Upper lobe of left lung (tissue), 6 donors: ENCODE measurements around the gene CTCF. TPM values are rescaled to one million over a fixed set of nuclear protein-coding genes. Genes with fewer than 3 reads are reported as not detected.

Experiments
- ATAC-seq, 2 donors: fragments of 200-7000 bp; cut with Tn5 transposase; one replicate each; pipeline ENCODE4 v1.9.1; 2022; ENCODE audit warnings: mild to moderate bottlenecking in 2 of 2, moderate library complexity in 2 of 2; ENCODE audit not compliant: low FRiP score in 2 of 2
- DNase-seq, 2 donors: peaks; one replicate each; pipeline ENCODE4 v3.0.0-alpha.2; 2019 to 2020
- H3K27ac ChIP-seq, 4 donors: fragments of 200-600 bp; sonication (generic); one replicate each; pipeline ENCODE4 v1.5.1; 2016 to 2019
- H3K27me3 ChIP-seq, 4 donors: fragments of 200-600 bp; sonication (generic); one replicate each; pipeline ENCODE4 v1.5.1; 2017 to 2019
- H3K36me3 ChIP-seq, 4 donors: fragments of 200-600 bp; sonication (generic); one replicate each; pipeline ENCODE4 v1.5.1; 2016 to 2019
- H3K4me1 ChIP-seq, 4 donors: fragments of 200-600 bp; sonication (generic); one replicate each; pipeline ENCODE4 v1.5.1; 2018 to 2019
- H3K4me3 ChIP-seq, 4 donors: fragments of 200-600 bp; sonication (generic); one replicate each; pipeline ENCODE4 v1.5.1; 2017 to 2019; ENCODE audit warnings: mild to moderate bottlenecking in 2 of 4, moderate library complexity in 1 of 4
- H3K9me3 ChIP-seq, 4 donors: fragments of 200-600 bp; sonication (generic); one replicate each; pipeline ENCODE4 v1.5.1; 2018 to 2019
- EP300 ChIP-seq, 4 donors: sonication (generic); formaldehyde crosslinking; IDR thresholded peaks; one replicate each; pipeline ENCODE4 v1.5.1; 2017; ENCODE audit warnings: antibody characterized with exemption in 4 of 4, control low read depth in 2 of 4
- POLR2A ChIP-seq, 4 donors: fragments of 450-650 bp; IDR thresholded peaks; one replicate each; pipeline ENCODE4 v1.5.1; 2016 to 2017; ENCODE audit warnings: antibody characterized with exemption in 4 of 4, mild to moderate bottlenecking in 2 of 4
- POLR2AphosphoS5 ChIP-seq, 2 donors: sonication (generic); formaldehyde crosslinking; IDR thresholded peaks; one replicate each; pipeline ENCODE4 v1.5.1; 2017; ENCODE audit warnings: antibody characterized with exemption in 2 of 2
- WGBS, 2 donors: methylation state at CpG; one replicate each; pipeline ENCODE4 v1.1.5; 2017 to 2018; 5-methylcytosine and 5-hydroxymethylcytosine counted together
- total RNA-seq, 6 donors: library from RNA; depleted of rRNA in 4 of 6; stranded (reverse); fragments of >200 nt in 4 of 6; gene quantifications; one replicate each; pipeline versions ENCODE4 v1.1.0 to v1.2.1, GENCODE V29; 2016 to 2021
- TF ChIP-seq, protein P1 (sequence below), 6 experiments: fragments of 450-650 bp in 4 of 6; fragments of 200-600 bp in 2 of 6; sonication (generic) in 2 of 6; IDR thresholded peaks; one replicate each; pipeline ENCODE4 v1.5.1; 2016 to 2019; ENCODE audit warnings: antibody characterized with exemption in 6 of 6
- donor health status: DM: no; HTN: no; CAD: no; lungs with moderate emphysema.
- donor health status: DM: no; HTN: yes; CAD: no; lungs with severe emphysema.

CTCF gene
- total RNA-seq, 6 donors from 2014 or later = 29.7 to 42.6 (median 34.2) TPM

DNA sequence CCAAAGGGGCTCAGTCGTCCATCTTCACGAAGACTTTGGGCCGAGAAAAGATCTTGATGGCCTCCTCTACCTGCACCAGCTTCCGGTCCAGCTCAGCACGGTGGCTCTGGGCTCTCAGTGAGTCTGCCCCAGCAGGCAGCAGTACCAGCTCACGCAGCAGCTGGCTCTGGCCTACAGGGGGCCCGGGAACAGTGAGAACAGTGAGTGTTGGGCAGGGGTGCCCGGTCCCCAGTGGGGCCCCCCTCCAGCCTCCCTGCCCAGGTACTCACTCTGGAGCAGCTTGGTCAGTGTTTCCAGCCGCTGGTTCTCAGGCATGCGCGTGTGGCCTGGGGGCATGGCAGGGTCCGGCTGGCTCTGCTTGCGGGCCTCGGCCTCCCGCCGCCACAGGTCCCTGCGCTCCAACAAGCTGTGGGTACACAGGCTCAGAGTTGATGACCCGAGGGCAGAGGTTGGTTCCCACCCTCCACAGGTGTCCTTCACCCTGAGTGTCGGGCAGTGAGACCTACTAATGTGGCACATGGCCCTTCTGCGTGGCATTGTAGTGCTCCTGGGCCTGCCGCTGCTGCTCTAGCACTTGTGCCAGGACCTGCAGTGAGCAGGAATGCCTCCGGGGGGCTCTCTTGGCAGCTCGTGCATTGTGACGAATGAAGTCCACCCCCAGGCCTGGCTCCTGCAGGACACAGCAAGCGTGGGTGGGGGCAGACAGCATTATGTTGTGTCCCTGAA is 101.0 kb downstream of the CTCF start:
- DNase-seq (peak in 1 of 2 donors; percentile 80), ATAC-seq (no peak)
- Histone ChIP-seq H3K27me3 (no peaks in the 10 kb centered on the region), H3K4me1 (peaks cover 41 to 56% (median 43%) of the 10 kb centered on the region in 4 donors), H3K9me3 (no peaks in the 10 kb centered on the region), H3K36me3 (peaks cover 0 to 21% (median 11%) of the 10 kb centered on the region in 4 donors), H3K4me3 (no peak overlapping the region), H3K27ac (no peak overlapping the region)
- 87 to 93% methylated on average over 19 to 25 of the region's 25 CpGs for WGBS, 2 donors
- TF ChIP-seq EP300 (IDR thresholded peaks at IDR 0.05) (no peak), POLR2A (IDR thresholded peaks at IDR 0.05) (no peak), POLR2AphosphoS5 (IDR thresholded peaks at IDR 0.05) (no peak)
- TF ChIP-seq, protein P1, sequence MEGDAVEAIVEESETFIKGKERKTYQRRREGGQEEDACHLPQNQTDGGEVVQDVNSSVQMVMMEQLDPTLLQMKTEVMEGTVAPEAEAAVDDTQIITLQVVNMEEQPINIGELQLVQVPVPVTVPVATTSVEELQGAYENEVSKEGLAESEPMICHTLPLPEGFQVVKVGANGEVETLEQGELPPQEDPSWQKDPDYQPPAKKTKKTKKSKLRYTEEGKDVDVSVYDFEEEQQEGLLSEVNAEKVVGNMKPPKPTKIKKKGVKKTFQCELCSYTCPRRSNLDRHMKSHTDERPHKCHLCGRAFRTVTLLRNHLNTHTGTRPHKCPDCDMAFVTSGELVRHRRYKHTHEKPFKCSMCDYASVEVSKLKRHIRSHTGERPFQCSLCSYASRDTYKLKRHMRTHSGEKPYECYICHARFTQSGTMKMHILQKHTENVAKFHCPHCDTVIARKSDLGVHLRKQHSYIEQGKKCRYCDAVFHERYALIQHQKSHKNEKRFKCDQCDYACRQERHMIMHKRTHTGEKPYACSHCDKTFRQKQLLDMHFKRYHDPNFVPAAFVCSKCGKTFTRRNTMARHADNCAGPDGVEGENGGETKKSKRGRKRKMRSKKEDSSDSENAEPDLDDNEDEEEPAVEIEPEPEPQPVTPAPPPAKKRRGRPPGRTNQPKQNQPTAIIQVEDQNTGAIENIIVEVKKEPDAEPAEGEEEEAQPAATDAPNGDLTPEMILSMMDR (IDR thresholded peaks at IDR 0.05) = no peak

DNA sequence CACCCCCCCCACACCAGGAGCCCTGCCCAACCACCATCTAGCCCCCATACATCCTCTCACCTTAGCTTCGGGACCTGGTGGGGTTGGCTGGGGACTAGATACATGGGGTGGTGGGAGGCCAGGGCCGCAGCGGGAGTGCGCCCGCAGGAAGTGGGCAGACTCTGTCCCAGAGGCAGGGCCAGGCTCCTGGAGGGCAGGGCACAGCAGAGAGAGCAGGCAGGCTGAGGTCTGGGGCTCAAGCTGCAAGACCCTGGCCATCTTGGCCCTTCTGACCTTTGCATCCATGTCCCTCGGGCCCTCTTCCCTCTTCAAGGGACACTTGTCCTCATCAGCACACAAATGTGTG is 101.5 kb downstream of the CTCF start:
- ATAC-seq = no peak
- no peak for TF ChIP-seq POLR2A (IDR thresholded peaks at IDR 0.05)
- TF ChIP-seq, protein P1 (IDR thresholded peaks at IDR 0.05) = no peak
- TF ChIP-seq EP300 (IDR thresholded peaks at IDR 0.05) = no peak
- no peak for TF ChIP-seq POLR2AphosphoS5 (IDR thresholded peaks at IDR 0.05)

DNA sequence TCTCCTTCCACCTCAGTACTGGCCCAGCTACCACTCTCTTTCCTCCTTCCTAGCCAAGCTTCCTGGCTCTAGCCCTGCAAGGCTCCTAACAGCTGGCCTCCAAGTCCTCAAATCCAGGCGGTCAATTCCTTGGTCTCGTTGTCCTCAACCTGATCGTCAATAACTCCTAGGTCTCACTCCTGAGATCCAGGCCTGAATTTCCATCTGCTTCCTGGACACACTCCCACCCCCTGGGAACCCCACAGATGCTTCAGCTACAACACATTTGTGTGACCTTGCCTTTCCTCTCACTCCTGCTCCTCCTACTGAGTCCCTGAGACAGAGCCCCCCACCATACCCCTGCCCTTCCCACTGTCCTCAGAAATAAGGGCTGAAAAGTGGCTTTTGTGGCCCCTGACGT is 101.9 kb downstream of the CTCF start:
- no peak for TF ChIP-seq POLR2AphosphoS5 (IDR thresholded peaks at IDR 0.05)
- TF ChIP-seq POLR2A (IDR thresholded peaks at IDR 0.05) = no peak
- no peak for TF ChIP-seq EP300 (IDR thresholded peaks at IDR 0.05)
- TF ChIP-seq, protein P1 (IDR thresholded peaks at IDR 0.05) = no peak
- Histone ChIP-seq H3K9me3 (no peaks in the 10 kb centered on the region), H3K36me3 (peaks cover 0 to 21% (median 11%) of the 10 kb centered on the region in 4 donors), H3K4me1 (peaks cover 37 to 49% (median 40%) of the 10 kb centered on the region in 4 donors), H3K27me3 (no peaks in the 10 kb centered on the region), H3K27ac (no peak overlapping the region), H3K4me3 (no peak overlapping the region)
- ATAC-seq (no peak), DNase-seq (no peak)
- WGBS, 2 donors = 92 to 95% methylated on average over 4 of the region's 4 CpGs

More for the DNA sequence above, 101.5 kb downstream of the CTCF start:
- H3K36me3 ChIP-seq = peaks cover 0 to 21% (median 11%) of the 10 kb centered on the region in 4 donors
- H3K27ac ChIP-seq = no peak overlapping the region
- H3K9me3 ChIP-seq = no peaks in the 10 kb centered on the region
- no peak overlapping the region for H3K4me3 ChIP-seq
- WGBS, 2 donors = 93 to 96% methylated on average over 6 of the region's 6 CpGs
- H3K4me1 ChIP-seq = peaks cover 41 to 53% (median 44%) of the 10 kb centered on the region in 4 donors
- no peaks in the 10 kb centered on the region for H3K27me3 ChIP-seq
- peak in 1 of 2 donors; percentile 62 for DNase-seq

DNA sequence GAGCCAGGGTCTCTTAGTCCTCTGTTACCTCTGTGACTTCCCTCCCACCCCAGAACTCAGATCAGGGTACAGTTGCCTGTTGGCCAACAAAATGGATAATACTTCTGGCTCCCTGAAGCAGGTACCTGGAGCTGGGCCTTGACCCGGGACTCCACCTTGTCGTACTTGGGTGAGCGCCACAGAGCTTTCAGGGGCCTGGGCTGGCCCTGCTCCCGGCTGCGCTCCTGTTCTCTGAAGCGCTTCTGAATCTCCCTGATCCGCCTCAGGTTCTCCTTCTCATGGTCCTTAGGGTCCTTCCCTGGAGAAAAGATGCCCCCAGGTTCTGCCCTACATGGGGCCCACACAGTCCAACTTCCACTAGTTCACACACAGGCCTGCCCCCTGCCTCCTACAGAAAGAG is 102.5 kb downstream of the CTCF start:
- Histone ChIP-seq H3K27me3 (no peaks in the 10 kb centered on the region), H3K4me3 (no peak overlapping the region), H3K27ac (no peak overlapping the region), H3K9me3 (no peaks in the 10 kb centered on the region), H3K36me3 (peaks cover 0 to 21% (median 11%) of the 10 kb centered on the region in 4 donors), H3K4me1 (peaks cover 32 to 43% (median 36%) of the 10 kb centered on the region in 4 donors)
- ATAC-seq (no peak), DNase-seq (peak in 1 of 2 donors; percentile 40)
- TF ChIP-seq POLR2AphosphoS5 (IDR thresholded peaks at IDR 0.05) (no peak), EP300 (IDR thresholded peaks at IDR 0.05) (no peak), POLR2A (IDR thresholded peaks at IDR 0.05) (no peak)
- TF ChIP-seq, protein P1 (IDR thresholded peaks at IDR 0.05) = no peak
- 96 to 97% methylated on average over 7 of the region's 7 CpGs for WGBS, 2 donors
